Right lobe of liver (tissue), 4 donors: Measurements from ENCODE around the gene PI4K2B.
"Not testable (repeated sequence)": the region's sequence is repeated elsewhere in the genome, so short reads cannot be mapped to it uniquely, and the experiment has no call there.

Source experiments
- CTCF ChIP-seq, 4 donors: fragments of 200-600 bp in 3 of 4; fragments of 450-650 bp in 1 of 4; IDR thresholded peaks; one replicate each; pipeline versions ENCODE4 v1.5.1 to v1.8.0; 2016 to 2022; ENCODE audit warnings: antibody characterized with exemption in 4 of 4, mild to moderate bottlenecking in 2 of 4
- POLR2A ChIP-seq: fragments of 450-650 bp; IDR thresholded peaks from one replicate; pipeline ENCODE4 v1.6.1; 2017; ENCODE audit warnings: antibody characterized with exemption, mild to moderate bottlenecking
- donor health status: DM: no; HTN: no; CAD: no.
- donor health status: DM: no; HTN: no; CAD: no.
- donor health status: DM: no; HTN: yes; CAD: no.

- TF ChIP-seq CTCF (IDR thresholded peaks at IDR 0.05); POLR2A: not testable (repeated sequence)
These were observed 20.0 kb downstream of the PI4K2B start for GRCh38 chr4:25253786-25254185.
